Ramos (cell line): ENCODE data around the gene TEKTIP1.
"Not testable (repeated sequence)": the region's sequence is repeated elsewhere in the genome, so short reads cannot be mapped to it uniquely, and the experiment has no call there.

ENCODE experiments used
- in situ Hi-C: fragments of 300-500 bp; cut with MboI; formaldehyde crosslinking; loops from one replicate; pipeline ENCODE4 v1.14.3; 2022; ENCODE audit warnings: low sequenced_read_pairs; ENCODE audit not compliant: unreplicated experiment

Gene TEKTIP1

DNA sequence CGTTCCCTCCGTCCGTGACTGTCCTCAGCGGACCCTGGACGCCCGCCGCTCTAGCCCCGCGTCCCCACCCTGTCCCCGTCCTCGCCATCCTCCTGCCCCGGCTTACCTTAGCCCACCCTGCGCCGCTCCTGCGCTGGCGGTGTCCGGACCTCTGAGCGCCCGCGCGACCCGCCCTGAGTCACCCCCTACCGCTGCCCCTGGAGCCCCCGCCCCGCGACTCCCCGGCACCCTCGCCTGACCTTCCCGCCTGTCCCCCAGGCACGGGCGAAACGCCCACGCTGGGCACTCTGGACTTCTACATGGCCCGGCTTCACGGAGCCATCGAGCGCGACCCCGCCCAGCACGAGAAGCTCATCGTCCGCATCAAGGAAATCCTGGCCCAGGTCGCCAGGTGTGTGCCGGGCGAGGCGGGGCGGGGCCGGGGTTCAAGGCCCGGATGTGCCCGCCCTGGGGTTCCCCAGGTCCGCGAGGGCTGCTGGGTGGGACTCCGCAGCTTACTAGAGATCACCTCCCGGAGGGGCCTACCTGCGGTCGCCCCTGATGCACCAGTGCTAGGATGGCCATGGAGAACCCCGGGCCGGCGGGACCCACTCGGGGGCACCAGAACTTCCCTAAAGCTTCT lies 38.9 kb downstream of the TEKTIP1 start:
- in situ Hi-C loops, result no loop called here

- in situ Hi-C loops, result no loop called here
These were observed 39.4 kb downstream of the TEKTIP1 start for GRCh38 chr19:3578390-3578789.

- in situ Hi-C loops, result no loop called here
These were observed 41.4 kb downstream of the TEKTIP1 start for GRCh38 chr19:3580156-3580934.

DNA sequence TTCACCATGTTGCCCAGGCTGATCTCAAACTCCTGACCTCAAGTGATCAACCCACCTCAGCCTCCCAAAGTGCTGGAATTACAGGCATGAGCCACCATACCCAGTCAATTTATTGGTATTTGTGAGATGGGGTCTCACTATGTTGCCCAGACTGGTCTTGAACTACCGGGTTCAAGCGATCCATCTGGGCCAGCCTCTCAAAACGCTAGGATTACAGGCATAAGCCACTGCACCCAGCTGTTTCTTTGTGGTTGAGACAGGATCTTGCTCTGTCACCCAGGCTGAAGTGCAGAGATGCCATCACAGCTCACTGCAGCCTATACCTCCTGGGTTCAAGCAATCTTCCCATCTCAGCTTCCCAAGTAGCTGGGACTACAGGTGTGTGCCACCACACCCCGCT lies 42.8 kb downstream of the TEKTIP1 start:
- in situ Hi-C loops, result not testable (repeated sequence)

DNA sequence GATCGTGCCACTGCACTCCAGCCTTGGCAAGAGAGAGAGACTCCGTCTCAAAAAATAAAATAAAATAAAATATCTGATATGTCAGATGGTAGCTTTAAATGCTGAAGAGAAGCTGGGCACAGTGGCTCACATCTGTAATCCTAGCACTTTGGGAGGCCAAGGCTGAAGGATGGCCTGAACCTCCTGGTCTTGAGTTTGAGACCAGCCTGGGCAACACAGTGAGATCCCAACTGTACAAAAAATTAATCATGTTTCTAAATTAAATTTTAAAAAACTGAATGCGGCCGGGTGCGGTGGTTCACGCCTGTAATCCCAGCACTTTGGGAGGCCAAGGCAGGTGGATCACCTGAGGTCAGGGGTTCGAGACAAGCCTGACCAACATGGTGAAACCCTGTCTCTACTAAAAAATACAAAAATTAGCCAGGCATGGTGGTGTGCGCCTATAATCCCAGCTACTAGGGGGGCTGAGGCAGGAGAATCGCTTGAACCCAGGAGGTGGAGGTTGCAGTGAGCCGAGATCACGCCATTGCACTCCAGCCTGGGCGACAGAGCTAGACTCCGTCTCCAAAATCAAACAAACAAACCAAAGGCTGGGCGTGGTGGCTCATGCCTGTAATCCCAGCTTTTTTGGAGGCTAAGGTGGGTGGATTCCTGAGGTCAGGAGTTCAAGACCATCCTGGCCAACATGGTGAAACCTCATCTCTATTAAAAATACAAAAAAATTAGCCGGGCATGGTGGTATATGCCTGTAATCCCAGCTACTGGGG lies 45.2 kb downstream of the TEKTIP1 start:
- in situ Hi-C loops, result not testable (repeated sequence)

GRCh38 chr19:3585301-3586126 lies 46.5 kb downstream of the TEKTIP1 start, which contains the start of gene GIPC3:
Gene GIPC3, plus strand, starts transcription at chr19:3585478. Its CDS starts 120 bp downstream, at chr19:3585598.
- in situ Hi-C loops, result no loop called here

- in situ Hi-C loops, result no loop called here
These were observed 47.2 kb downstream of the TEKTIP1 start for GRCh38 chr19:3586127-3586626.

DNA sequence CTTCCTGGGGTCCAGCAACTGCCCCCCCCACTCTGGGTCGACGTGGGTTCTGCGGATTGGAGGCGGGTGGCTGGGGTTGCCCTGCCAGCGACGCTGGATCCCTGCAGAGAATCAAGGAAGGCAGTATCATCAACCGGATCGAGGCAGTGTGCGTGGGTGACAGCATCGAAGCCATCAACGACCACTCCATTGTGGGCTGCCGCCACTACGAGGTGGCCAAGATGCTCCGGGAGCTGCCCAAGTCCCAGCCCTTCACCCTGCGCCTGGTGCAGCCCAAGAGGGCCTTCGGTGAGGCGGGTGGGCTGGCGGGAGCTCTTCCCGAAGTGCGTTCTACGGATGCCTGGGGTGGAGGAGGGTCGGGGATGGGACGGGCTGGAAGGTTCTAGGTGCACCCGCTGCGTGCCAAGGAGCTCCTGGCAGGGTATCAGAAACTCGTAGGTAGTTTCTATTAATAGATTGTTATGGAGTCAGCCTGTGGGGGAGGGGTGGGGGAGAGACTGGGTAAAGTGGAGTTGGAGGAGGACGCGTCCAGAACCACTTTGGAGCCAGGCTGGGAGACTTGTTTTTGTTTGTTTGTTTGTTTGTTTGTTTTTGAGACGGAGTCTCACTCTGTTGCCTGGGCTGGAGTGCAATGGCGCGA lies 47.9 kb downstream of the TEKTIP1 start:
- in situ Hi-C loops, result no loop called here

- in situ Hi-C loops, result no loop called here
These were observed 50.5 kb downstream of the TEKTIP1 start for GRCh38 chr19:3589439-3589838.

DNA sequence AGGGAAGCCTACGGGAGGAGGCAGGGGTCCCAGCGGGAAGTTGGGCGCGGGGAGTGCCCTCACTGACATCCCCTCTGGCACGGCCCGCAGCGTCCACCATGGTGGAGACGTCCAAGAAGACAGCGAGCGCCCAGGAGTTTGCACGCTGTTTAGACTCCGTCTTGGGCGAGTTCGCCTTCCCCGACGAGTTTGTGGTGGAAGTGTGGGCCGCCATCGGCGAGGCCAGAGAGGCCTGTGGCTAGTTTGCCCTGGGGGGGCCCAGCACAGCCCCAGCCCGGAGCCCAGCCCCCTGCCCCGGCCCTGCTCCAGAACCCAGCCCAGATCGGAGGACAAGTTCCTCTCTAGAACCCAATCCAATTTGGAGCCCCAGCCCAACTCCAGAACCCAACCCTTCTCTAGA lies 51.0 kb downstream of the TEKTIP1 start:
- in situ Hi-C loops, result no loop called here

DNA sequence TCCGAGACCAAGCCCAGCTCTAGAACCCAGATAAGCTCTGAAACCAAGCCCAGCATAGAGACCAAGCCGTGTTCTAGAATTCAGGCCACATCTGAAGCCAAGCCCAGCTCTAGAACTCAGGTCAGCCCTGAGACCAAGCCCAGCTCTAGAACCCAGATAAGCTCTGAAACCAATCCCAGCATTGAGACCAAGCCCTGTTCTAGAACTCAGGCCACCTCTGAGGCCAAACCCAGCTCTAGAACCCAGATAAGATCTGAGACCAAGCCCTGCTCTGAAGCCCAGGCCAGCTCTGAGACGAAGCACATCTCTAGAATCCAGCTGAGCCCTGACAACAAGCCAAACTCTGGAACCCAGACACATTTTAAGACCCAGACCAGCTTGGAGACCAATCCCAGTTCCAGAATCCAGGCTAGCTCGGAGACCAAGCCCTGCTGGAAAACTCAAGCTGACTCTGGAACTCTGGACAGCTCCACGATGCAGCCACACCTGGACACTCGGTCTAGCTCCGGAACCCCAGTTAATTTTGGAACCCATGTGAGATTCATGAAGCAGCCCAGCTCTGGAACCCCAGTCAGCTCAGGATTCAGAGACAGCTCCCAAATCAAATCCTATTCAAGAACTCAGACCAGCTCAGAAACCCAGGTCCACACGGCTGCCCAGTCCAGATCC lies 52.2 kb downstream of the TEKTIP1 start:
- in situ Hi-C loops, result no loop called here

DNA sequence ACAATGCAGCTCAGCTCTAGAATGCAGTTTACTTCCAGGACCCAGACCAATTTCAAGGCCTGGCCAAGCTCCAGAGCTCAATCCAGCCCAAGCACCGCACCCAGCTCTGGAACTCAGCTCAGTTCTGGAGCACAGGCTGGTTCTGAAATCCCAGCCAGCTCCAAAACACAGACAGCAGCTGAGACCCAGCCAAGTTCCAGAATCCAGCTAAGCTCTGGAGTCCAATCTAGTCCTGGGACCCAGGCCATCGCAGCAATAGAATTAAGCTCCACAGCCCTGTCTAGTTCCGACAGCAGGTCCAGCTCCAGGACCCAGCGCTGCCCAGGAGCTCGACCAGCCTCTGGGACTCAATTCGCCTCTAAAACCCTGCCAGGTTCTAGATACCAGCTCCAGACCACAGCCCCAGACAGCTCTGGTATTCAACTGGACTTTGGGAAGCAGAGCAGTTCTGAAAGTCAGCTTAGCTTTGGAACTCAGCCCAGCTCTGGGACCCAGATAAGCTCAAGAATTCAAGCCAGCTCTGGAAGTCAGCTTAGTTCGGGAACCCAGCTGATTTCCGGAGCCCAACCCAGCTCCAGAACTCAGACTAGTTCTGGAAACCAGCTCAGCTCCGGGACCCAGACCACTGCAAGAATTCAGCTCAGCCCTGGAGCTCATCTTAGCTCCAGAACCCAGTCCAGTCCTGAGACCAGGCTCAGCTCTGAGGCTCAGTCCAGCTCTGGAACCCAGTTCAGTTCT lies 53.1 kb downstream of the TEKTIP1 start:
- in situ Hi-C loops, result no loop called here

GRCh38 chr19:3593156-3593555 lies 54.2 kb downstream of the TEKTIP1 start:
- in situ Hi-C loops, result no loop called here
